PC-3 (cell line): ENCODE results near the gene CTCFL. TPM values are rescaled to one million over a fixed set of nuclear protein-coding genes. Genes with fewer than 3 reads are reported as not detected.

Experiments used
- ATAC-seq: fragments of 200-7000 bp; cut with Tn5 transposase; 2 replicates; pipeline ENCODE4 v1.9.1; 2020; ENCODE audit warnings: mild to moderate bottlenecking, moderate library complexity
- BruUV-seq: library from RNA; stranded (reverse); fragments of 400-500 nt; replicated peaks from 2 replicates; lab custom pipeline; 2021; lab: Mats Ljungman, UMichigan
- CTCF ChIA-PET: fragments of 300-600 bp; sonication (Branson Sonifier 250); formaldehyde crosslinking; loops from one replicate; lab custom pipeline; 2022; ENCODE audit warnings: antibody characterized with exemption; lab: Charles Lee
- POLR2A ChIA-PET: fragments of 300-600 bp; sonication (Branson Sonifier 250); formaldehyde crosslinking; loops from one replicate; lab custom pipeline; 2022; ENCODE audit warnings: antibody characterized with exemption; ENCODE audit not compliant: unreplicated experiment; lab: Charles Lee
- DNase-seq: peaks from one replicate; pipeline ENCODE4 v3.0.0-alpha.2; 2015
- H2AFZ ChIP-seq: fragments of 300-600 bp; sonication (generic); 2 replicates; pipeline ENCODE4 v1.6.0; 2016; ENCODE audit warnings: antibody characterized with exemption, low read length
- H3F3A ChIP-seq: fragments of 300-600 bp; sonication (generic); one replicate; pipeline ENCODE4 v1.6.0; 2017; ENCODE audit warnings: antibody characterized with exemption, low read length, control low read depth, mild to moderate bottlenecking; ENCODE audit not compliant: unreplicated experiment
- H3K27ac ChIP-seq: fragments of 300-600 bp; sonication (generic); 2 replicates; pipeline ENCODE4 v1.5.1; 2016; ENCODE audit warnings: mild to moderate bottlenecking, low read length
- H3K27me3 ChIP-seq: fragments of 300-600 bp; sonication (generic); 2 replicates; pipeline ENCODE4 v1.6.1; 2016; ENCODE audit warnings: low read length, mixed read lengths
- H3K36me3 ChIP-seq: fragments of 300-600 bp; sonication (generic); 2 replicates; pipeline ENCODE4 v1.6.1; 2016; ENCODE audit warnings: low read depth, mixed run types, low read length, mixed read lengths
- H3K4me1 ChIP-seq: fragments of 300-600 bp; sonication (generic); 2 replicates; pipeline ENCODE4 v1.5.1; 2016; ENCODE audit warnings: low read length; ENCODE audit not compliant: insufficient read depth
- H3K4me2 ChIP-seq: fragments of 300-600 bp; sonication (generic); 2 replicates; pipeline ENCODE4 v1.6.0; 2016; ENCODE audit warnings: low read length
- H3K4me3 ChIP-seq: fragments of 300-600 bp; sonication (generic); 2 replicates; pipeline ENCODE4 v1.5.1; 2016; ENCODE audit warnings: mild to moderate bottlenecking, low read length, mixed read lengths
- H3K79me2 ChIP-seq: fragments of 300-600 bp; sonication (generic); 2 replicates; pipeline ENCODE4 v1.6.1; 2017; ENCODE audit warnings: low read length, mixed read lengths
- H3K9ac ChIP-seq: fragments of 300-600 bp; sonication (generic); 2 replicates; pipeline ENCODE4 v1.6.0; 2016; ENCODE audit warnings: mild to moderate bottlenecking, low read length
- H3K9me2 ChIP-seq: fragments of 300-600 bp; sonication (generic); replicated peaks from 2 replicates; pipeline ENCODE4 v1.6.1; 2016; ENCODE audit warnings: mixed run types, low read length, mixed read lengths
- H3K9me3 ChIP-seq: fragments of 300-600 bp; sonication (generic); 2 replicates; pipeline ENCODE4 v1.6.1; 2016; ENCODE audit warnings: low read length, mixed read lengths
- H4K20me1 ChIP-seq: fragments of 300-600 bp; sonication (generic); 2 replicates; pipeline ENCODE4 v1.6.1; 2016; ENCODE audit warnings: low read length, mixed read lengths
- EZH2 ChIP-seq: fragments of 300-600 bp; sonication (generic); IDR thresholded peaks from one replicate; pipeline ENCODE4 v1.6.1; 2017; ENCODE audit warnings: antibody characterized with exemption, mild to moderate bottlenecking, low read length; ENCODE audit not compliant: unreplicated experiment
- EZH2phosphoT487 ChIP-seq: fragments of 300-600 bp; sonication (generic); IDR thresholded peaks from 2 replicates; pipeline ENCODE4 v1.6.1; 2018; ENCODE audit warnings: mild to moderate bottlenecking, antibody characterized with exemption, low read length, borderline replicate concordance
- intact Hi-C: fragments of 100-400 bp; cut with micrococcal nuclease; formaldehyde crosslinking; loops from 2 replicates; pipeline ENCODE4 v1.9.0; 2023
- total RNA-seq: library from RNA; depleted of rRNA; stranded (reverse); fragments of >200 nt; gene quantifications from 2 replicates; pipeline ENCODE4 v1.2.3, GENCODE V29; 2014
- TF ChIP-seq, protein P1 (sequence below): fragments of 300-600 bp; sonication (generic); conservative IDR thresholded peaks from 2 replicates; pipeline ENCODE4 v1.5.1; 2017; ENCODE audit warnings: antibody characterized with exemption, low read depth, mild to moderate bottlenecking, low read length

Gene CTCFL
- total RNA-seq, 1 experiment from 2014 or later: not detected

DNA sequence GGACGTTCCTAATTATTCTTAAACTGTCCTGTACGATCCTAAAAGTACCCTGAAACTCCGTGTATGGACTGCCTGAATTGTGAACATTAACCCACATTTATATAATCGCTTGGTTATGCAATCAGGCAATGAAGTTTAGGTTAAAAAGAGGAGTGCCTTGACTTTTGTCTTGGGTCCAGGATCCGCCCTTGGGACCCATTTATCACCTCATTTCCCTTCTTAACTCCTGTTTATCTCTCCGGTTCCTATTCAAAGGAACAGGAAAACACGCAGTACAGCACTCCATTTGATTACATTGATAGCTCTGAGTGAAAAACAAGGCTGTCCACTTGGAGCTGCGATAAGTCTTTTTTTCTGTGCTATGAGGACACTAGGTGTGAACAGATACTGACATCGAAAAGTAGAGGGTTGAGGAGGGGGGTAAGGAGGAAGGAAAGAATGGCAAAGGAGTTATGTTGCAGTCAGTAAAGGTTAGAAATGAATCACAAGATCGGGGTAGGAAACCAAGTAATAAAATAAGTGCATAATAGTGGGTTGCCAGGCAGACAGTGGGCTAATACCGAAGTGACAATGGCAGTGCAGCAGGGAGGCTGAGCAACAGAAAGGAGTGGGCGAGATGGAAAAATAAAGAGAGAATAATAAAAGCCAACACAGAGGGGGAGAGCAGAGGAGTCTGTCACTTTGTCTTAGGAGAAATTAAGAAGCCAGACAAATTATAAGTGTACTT, 20.1 kb upstream of the CTCFL start:
- peaks cover 27% of the 10 kb centered on the region for H3K4me1 ChIP-seq
- intact Hi-C loops: no loop called here
- H3K9me2 ChIP-seq: no peaks in the 10 kb centered on the region
- no peak overlapping the region for H3K4me2 ChIP-seq
- H3K9ac ChIP-seq: no peak overlapping the region
- peaks cover 22% of the 10 kb centered on the region for H3K27me3 ChIP-seq
- H3K27ac ChIP-seq: no peak overlapping the region
- no peak overlapping the region for H2AFZ ChIP-seq
- H3K36me3 ChIP-seq: no peaks in the 10 kb centered on the region
- no peak for DNase-seq
- ChIA-PET POLR2A (no interaction called here), CTCF (no interaction called here)
- H3K4me3 ChIP-seq: no peak overlapping the region
- H3F3A ChIP-seq: no peaks in the 10 kb centered on the region
- no peak for ATAC-seq
- BruUV-seq: no TSS peak
- H3K79me2 ChIP-seq: no peaks in the 10 kb centered on the region
- H4K20me1 ChIP-seq: no peaks in the 10 kb centered on the region
- TF ChIP-seq EZH2phosphoT487 (no peak), EZH2 (no peak)
- TF ChIP-seq, protein P1, sequence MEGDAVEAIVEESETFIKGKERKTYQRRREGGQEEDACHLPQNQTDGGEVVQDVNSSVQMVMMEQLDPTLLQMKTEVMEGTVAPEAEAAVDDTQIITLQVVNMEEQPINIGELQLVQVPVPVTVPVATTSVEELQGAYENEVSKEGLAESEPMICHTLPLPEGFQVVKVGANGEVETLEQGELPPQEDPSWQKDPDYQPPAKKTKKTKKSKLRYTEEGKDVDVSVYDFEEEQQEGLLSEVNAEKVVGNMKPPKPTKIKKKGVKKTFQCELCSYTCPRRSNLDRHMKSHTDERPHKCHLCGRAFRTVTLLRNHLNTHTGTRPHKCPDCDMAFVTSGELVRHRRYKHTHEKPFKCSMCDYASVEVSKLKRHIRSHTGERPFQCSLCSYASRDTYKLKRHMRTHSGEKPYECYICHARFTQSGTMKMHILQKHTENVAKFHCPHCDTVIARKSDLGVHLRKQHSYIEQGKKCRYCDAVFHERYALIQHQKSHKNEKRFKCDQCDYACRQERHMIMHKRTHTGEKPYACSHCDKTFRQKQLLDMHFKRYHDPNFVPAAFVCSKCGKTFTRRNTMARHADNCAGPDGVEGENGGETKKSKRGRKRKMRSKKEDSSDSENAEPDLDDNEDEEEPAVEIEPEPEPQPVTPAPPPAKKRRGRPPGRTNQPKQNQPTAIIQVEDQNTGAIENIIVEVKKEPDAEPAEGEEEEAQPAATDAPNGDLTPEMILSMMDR: no peak
- H3K9me3 ChIP-seq: no peaks in the 10 kb centered on the region

DNA sequence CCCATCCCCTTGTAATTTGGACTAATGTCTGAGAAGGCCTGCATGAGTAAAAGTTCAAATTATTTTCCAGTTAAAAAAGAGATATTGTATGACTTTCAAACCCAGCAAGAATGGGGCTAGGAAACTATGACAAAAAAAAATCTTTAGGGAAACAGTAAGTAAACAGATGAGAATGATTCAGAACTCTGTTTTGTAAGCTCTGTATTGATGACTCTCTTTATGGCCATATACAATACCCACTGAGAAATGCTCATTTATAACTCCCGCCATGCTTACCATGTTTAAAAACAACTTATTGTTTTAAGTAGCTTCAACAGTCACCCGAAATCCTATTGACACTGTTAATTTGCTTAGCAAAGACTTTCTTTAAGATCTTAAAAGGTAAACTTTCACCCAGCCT, 18.8 kb upstream of the CTCFL start:
- ATAC-seq (peak; percentile 25; the same call in 1 of the 2 replicates), DNase-seq (peak; percentile 54)
- Histone ChIP-seq H3K4me1 (peaks cover 27% of the 10 kb centered on the region), H3K36me3 (no peaks in the 10 kb centered on the region), H3K4me3 (no peak overlapping the region), H3K9me3 (no peaks in the 10 kb centered on the region), H2AFZ (no peak overlapping the region), H3K27ac (no peak overlapping the region), H3F3A (no peaks in the 10 kb centered on the region), H4K20me1 (no peaks in the 10 kb centered on the region), H3K9ac (no peak overlapping the region), H3K9me2 (no peaks in the 10 kb centered on the region), H3K79me2 (no peaks in the 10 kb centered on the region), H3K27me3 (peaks cover 31% of the 10 kb centered on the region), H3K4me2 (no peak overlapping the region)
- ChIA-PET POLR2A (no interaction called here), CTCF (no interaction called here)
- TF ChIP-seq EZH2phosphoT487: no peak
- TF ChIP-seq EZH2: no peak
- TF ChIP-seq, protein P1: no peak
- no TSS peak for BruUV-seq
- intact Hi-C loops: no loop called here

DNA sequence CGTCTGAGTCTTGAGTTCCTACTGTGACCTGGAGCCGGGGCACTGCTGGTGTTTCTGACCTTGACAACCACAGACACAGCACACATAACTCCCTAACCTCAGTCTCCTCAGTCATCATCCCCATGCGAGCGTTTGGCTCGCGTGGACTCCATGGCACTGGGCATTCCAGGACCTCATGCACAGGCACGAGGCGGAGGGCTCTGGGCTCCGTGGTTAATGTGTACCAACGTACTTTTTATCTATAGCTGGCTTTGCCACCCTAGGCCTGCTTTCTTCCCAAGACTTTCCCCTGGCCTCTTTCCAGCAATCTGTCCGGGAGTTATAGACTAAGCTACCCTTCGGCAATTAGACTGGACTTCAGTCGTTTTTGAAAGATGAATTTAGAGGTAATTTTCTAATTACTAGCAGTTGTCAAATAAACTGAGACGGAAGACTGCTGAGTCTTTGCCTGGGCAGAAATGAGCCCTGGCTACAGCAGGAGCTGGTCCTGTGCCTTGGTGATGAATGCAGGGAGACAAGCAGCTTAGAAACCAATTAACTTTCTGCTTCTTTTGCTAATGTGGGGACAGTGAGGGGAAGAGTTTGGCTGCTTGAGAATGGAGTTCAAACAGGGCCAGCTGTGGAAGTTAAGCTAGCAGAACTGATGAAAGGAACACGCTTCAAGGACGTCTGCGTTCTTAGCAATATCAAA, 16.1 kb upstream of the CTCFL start:
- no peaks in the 10 kb centered on the region for H3K9me3 ChIP-seq
- H3K27me3 ChIP-seq: peaks cover 56% of the 10 kb centered on the region
- POLR2A ChIA-PET: no interaction called here
- H3K4me1 ChIP-seq: peaks cover 9% of the 10 kb centered on the region; the same call in 1 of the 2 replicates
- BruUV-seq: no TSS peak
- ATAC-seq (no peak), DNase-seq (no peak)
- intact Hi-C loops: no loop called here
- H3K9ac ChIP-seq: no peak overlapping the region
- no peaks in the 10 kb centered on the region for H3K9me2 ChIP-seq
- no peak overlapping the region for H2AFZ ChIP-seq
- no peaks in the 10 kb centered on the region for H3F3A ChIP-seq
- no peaks in the 10 kb centered on the region for H3K79me2 ChIP-seq
- CTCF ChIA-PET: no interaction called here
- no peak for TF ChIP-seq EZH2
- TF ChIP-seq, protein P1: no peak
- no peak for TF ChIP-seq EZH2phosphoT487
- no peak overlapping the region for H3K4me3 ChIP-seq
- H3K36me3 ChIP-seq: no peaks in the 10 kb centered on the region
- no peaks in the 10 kb centered on the region for H4K20me1 ChIP-seq
- no peak overlapping the region for H3K4me2 ChIP-seq
- H3K27ac ChIP-seq: no peak overlapping the region
